ENCODE data around the gene AOC1.
A peak's percentile ranks its signal among the peaks of the same experiment; 100 is the strongest.

AOC1 gene

DNA sequence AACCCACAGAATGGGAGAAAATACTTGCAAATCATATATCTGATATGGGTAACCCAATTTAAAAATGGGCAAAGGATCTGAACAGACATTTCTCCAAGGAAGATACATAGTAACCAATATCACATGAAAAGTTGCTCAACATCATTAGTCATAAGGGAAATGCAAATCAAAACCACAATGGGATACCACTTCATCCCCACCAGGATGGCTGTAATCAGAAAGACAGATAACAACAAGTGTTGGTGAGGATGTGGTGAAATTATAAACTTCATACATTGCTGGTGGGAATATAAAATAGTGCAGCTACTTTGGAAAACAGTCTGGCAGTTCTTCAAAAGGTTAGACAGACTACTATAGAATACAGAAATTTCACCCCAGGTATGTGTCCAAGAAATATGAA, 19.3 kb downstream of the AOC1 start:
- Histone ChIP-seq H3K4me1 (ENCODE audit: control insufficient read depth in 1 of 2, insufficient read depth in 1 of 2, low read depth in 1 of 2, low read length in 1 of 2) (no peaks in the 10 kb centered on the region), H3K27ac (no peak overlapping the region), H3K36me3 (no peaks in the 10 kb centered on the region), H3K27me3 (peaks cover 1% of the 10 kb centered on the region), H3K4me3 (ENCODE audit: low read depth in 1 of 2, low read length in 1 of 2) (no peak overlapping the region), H3K9me3 (no peaks in the 10 kb centered on the region)
- TF ChIP-seq, protein P1, sequence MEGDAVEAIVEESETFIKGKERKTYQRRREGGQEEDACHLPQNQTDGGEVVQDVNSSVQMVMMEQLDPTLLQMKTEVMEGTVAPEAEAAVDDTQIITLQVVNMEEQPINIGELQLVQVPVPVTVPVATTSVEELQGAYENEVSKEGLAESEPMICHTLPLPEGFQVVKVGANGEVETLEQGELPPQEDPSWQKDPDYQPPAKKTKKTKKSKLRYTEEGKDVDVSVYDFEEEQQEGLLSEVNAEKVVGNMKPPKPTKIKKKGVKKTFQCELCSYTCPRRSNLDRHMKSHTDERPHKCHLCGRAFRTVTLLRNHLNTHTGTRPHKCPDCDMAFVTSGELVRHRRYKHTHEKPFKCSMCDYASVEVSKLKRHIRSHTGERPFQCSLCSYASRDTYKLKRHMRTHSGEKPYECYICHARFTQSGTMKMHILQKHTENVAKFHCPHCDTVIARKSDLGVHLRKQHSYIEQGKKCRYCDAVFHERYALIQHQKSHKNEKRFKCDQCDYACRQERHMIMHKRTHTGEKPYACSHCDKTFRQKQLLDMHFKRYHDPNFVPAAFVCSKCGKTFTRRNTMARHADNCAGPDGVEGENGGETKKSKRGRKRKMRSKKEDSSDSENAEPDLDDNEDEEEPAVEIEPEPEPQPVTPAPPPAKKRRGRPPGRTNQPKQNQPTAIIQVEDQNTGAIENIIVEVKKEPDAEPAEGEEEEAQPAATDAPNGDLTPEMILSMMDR (IDR thresholded peaks at IDR 0.05) = no peak

DNA sequence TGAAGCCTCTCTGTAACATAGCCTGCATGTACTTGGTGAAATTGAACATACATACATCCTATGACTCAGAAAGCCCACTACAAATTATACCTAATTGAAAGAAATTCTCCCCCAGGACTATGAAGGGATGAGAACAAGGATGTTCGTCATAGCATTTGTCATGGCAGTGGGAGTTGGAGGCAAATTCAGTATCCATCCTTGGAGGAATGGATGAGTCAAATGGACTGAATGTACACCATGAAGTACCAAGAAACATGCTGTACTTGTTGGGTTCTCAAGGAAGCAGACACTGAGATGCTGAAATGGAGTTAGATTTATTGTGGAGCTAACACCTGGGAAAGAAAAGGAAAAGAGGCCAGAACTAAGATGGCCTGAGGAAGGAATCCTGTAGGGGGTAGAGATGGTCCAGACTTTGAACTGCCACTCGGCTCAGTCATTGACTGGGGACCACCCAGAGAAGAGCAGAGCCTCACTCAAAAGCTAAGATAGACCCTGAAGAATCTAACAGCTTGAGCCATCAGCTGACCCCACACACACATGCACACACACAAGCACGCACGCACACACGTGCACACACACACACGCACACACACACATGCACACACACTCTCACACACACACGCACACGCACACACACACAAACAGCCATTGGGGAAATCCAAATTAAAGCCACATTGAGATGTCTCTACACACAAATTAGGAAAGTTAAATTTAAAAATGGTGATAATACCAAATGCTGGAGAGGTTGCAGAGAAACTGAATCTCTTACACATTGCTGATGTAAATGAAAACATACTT, 22.3 kb downstream of the AOC1 start:
- TF ChIP-seq, protein P1 (IDR thresholded peaks at IDR 0.05) = no peak
- Histone ChIP-seq H3K4me1 (ENCODE audit: control insufficient read depth in 1 of 2, insufficient read depth in 1 of 2, low read depth in 1 of 2, low read length in 1 of 2) (no peaks in the 10 kb centered on the region), H3K27me3 (peaks cover 25% of the 10 kb centered on the region), H3K9me3 (no peaks in the 10 kb centered on the region), H3K36me3 (no peaks in the 10 kb centered on the region), H3K27ac (no peak overlapping the region), H3K4me3 (ENCODE audit: low read depth in 1 of 2, low read length in 1 of 2) (no peak overlapping the region)

DNA sequence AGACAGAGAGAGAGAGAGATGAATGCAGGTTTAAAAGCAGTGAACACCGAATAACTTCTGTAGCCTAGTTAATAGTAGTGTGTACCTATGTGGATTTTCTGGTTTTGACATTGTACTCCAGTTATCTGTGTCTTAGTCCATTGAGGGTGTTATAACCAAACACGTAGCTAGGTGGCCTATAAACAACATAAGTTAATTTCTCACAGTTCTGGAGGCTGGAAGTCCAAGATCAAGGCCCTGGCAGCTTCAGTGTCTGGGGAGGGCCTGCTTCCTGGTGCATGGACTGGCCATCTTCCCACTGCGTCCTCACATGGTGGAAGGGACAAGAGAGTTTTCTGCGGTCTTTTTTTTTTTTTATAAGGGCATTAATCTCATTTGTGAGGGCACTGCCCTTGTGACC, 23.5 kb downstream of the AOC1 start:
- H3K36me3 ChIP-seq = no peaks in the 10 kb centered on the region
- H3K27me3 ChIP-seq = peaks cover 29% of the 10 kb centered on the region
- H3K27ac ChIP-seq = no peak overlapping the region
- no peak overlapping the region for H3K4me3 ChIP-seq (ENCODE audit: low read depth in 1 of 2, low read length in 1 of 2)
- TF ChIP-seq, protein P1 (IDR thresholded peaks at IDR 0.05) = no peak
- H3K4me1 ChIP-seq (ENCODE audit: control insufficient read depth in 1 of 2, insufficient read depth in 1 of 2, low read depth in 1 of 2, low read length in 1 of 2) = no peaks in the 10 kb centered on the region
- H3K9me3 ChIP-seq = no peaks in the 10 kb centered on the region

DNA sequence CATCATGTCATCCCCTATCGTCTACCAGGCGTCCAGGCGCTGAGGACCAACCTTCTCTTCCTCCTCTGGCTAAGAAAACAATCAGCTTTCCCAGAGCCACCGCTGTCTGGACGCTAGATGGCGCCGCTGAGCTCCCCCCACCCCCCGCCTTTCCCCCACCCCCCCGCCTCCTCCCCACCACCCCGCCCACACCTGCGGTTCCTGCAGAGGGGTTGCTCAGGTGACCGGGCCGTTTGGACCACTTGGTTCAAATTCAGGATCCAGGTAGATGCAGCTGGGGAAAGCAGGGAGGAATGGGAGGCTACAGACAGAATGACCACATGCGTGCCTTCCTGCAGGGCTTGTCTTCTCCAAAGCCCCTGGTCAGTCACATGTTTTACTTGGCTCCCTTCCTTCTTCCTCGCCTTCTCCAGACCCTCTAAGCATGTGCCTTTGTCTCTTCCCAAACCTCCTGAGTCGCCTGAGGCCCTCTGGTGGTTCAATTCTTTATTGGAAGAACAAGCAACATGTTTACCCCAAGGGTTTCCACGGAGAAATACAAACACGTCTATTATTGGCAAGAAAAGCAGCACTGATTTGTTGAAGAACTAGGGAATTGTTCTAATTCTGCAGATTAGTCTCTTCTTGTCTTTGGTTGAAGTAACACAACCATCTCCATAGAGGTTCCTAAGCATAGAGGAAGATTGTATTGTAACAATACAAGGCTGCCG, 24.7 kb downstream of the AOC1 start:
- Histone ChIP-seq H3K4me1 (ENCODE audit: control insufficient read depth in 1 of 2, insufficient read depth in 1 of 2, low read depth in 1 of 2, low read length in 1 of 2) (no peaks in the 10 kb centered on the region), H3K27ac (no peak overlapping the region), H3K27me3 (peaks cover 29% of the 10 kb centered on the region), H3K9me3 (no peaks in the 10 kb centered on the region), H3K4me3 (ENCODE audit: low read depth in 1 of 2, low read length in 1 of 2) (no peak overlapping the region), H3K36me3 (no peaks in the 10 kb centered on the region)
- TF ChIP-seq, protein P1 (IDR thresholded peaks at IDR 0.05) = peak; percentile 18

DNA sequence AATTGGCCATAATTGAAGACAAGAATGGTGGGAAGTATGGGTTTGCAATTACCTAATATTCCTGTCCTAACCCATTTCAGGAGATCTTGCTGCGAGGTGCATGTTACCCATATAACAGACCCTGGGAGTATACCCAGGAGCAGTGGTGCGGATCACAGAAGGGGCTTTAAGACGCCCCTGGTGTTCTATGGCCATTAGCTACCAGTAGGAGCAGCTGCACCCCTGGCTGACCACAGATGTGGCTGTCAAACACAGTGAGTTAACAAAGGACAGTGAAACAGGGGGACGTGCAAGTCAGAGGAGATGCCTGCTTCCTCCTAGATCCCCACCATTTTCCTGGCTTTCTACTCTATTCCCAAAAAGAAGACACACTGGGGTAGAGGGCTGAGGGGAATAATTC, 25.2 kb downstream of the AOC1 start:
- TF ChIP-seq, protein P1 (IDR thresholded peaks at IDR 0.05) = no peak
- H3K4me1 ChIP-seq (ENCODE audit: control insufficient read depth in 1 of 2, insufficient read depth in 1 of 2, low read depth in 1 of 2, low read length in 1 of 2) = no peaks in the 10 kb centered on the region
- H3K9me3 ChIP-seq = no peaks in the 10 kb centered on the region
- no peak overlapping the region for H3K4me3 ChIP-seq (ENCODE audit: low read depth in 1 of 2, low read length in 1 of 2)
- no peak overlapping the region for H3K27ac ChIP-seq
- peaks cover 29% of the 10 kb centered on the region for H3K27me3 ChIP-seq
- H3K36me3 ChIP-seq = no peaks in the 10 kb centered on the region
